HEK293 (cell line): ENCODE results near the gene GRN.
A peak's percentile ranks its signal among the peaks of the same experiment; 100 is the strongest.

Experiments used
- CTCF ChIA-PET: fragments of 350-600 bp; formaldehyde crosslinking; extraction: SDS; loops from one replicate; lab custom pipeline; 2021; ENCODE audit warnings: antibody characterized with exemption; lab: Yijun Ruan, JAX
- POLR2A ChIA-PET: fragments of 300-600 bp; formaldehyde crosslinking; extraction: SDS; loops from one replicate; lab custom pipeline; 2020; ENCODE audit warnings: antibody characterized with exemption, inconsistent platforms; lab: Yijun Ruan, JAX
- H3K27ac ChIP-seq: fragments of 200-500 bp; sonication (Bioruptor generic); 2 replicates; pipeline ENCODE4 v1.5.1; 2014; ENCODE audit warnings: low read depth, low read length, control low read depth, inconsistent platforms; ENCODE audit errors: extremely low read depth
- H3K36me3 ChIP-seq, 2 experiments: fragments of 200-500 bp in 1 of 2; sonication (Bioruptor generic) in 1 of 2; 1 replicate in 1 of 2; 2 replicates in 1 of 2; pipeline ENCODE4 v1.5.1; 2014 to 2017; ENCODE audit warnings: inconsistent platforms in 2 of 2, low read length in 2 of 2; ENCODE audit not compliant: control insufficient read depth in 2 of 2, insufficient read depth in 1 of 2
- H3K4me1 ChIP-seq: fragments of 200-500 bp; sonication (Bioruptor generic); 2 replicates; pipeline ENCODE4 v1.5.1; 2014; ENCODE audit warnings: mild to moderate bottlenecking, low read length, inconsistent platforms; ENCODE audit not compliant: control insufficient read depth, insufficient read depth
- H3K4me3 ChIP-seq: 2 replicates; pipeline ENCODE4 v1.5.1; 2011; ENCODE audit warnings: low read depth, mild to moderate bottlenecking, control low read depth, low read length, moderate library complexity
- H3K9me3 ChIP-seq: fragments of 200-500 bp; sonication (Bioruptor generic); 2 replicates; pipeline ENCODE4 v1.5.1; 2014; ENCODE audit warnings: low read depth, low read length, inconsistent platforms; ENCODE audit not compliant: control insufficient read depth, insufficient read depth
- GLIS2 ChIP-seq: fragments of 450-650 bp; formaldehyde crosslinking; IDR thresholded peaks from 2 replicates; pipeline ENCODE4 v1.5.1; 2016; ENCODE audit warnings: missing biosample characterization, missing genetic modification characterization
- INSM2 ChIP-seq: fragments of 450-650 bp; formaldehyde crosslinking; IDR thresholded peaks from 2 replicates; pipeline ENCODE4 v1.5.1; 2016; ENCODE audit warnings: missing biosample characterization, missing genetic modification characterization
- MZF1 ChIP-seq: fragments of 450-650 bp; formaldehyde crosslinking; IDR thresholded peaks from 2 replicates; pipeline ENCODE4 v1.5.1; 2017; ENCODE audit warnings: missing biosample characterization, missing genetic modification characterization, borderline replicate concordance
- SCRT1 ChIP-seq: fragments of 450-650 bp; formaldehyde crosslinking; IDR thresholded peaks from 2 replicates; pipeline ENCODE4 v1.5.1; 2016; ENCODE audit warnings: missing biosample characterization, missing genetic modification characterization, borderline replicate concordance
- SETDB1 ChIP-seq: IDR thresholded peaks from one replicate; pipeline ENCODE4 v1.6.1; 2017; ENCODE audit warnings: mild to moderate bottlenecking, low read length, moderate library complexity, mixed read lengths; ENCODE audit not compliant: insufficient read length
- ZFP41 ChIP-seq: fragments of 450-650 bp; formaldehyde crosslinking; IDR thresholded peaks from 2 replicates; pipeline ENCODE4 v1.5.1; 2016; ENCODE audit warnings: missing biosample characterization, missing genetic modification characterization, borderline replicate concordance
- ZIC2 ChIP-seq: fragments of 450-650 bp; formaldehyde crosslinking; IDR thresholded peaks from 2 replicates; pipeline ENCODE4 v1.5.1; 2016; ENCODE audit warnings: missing biosample characterization, missing genetic modification characterization
- ZNF121 ChIP-seq: fragments of 450-650 bp; formaldehyde crosslinking; IDR thresholded peaks from 2 replicates; pipeline ENCODE4 v1.5.1; 2016; ENCODE audit warnings: missing biosample characterization, missing genetic modification characterization
- ZNF140 ChIP-seq: fragments of 450-650 bp; formaldehyde crosslinking; IDR thresholded peaks from 2 replicates; pipeline ENCODE4 v1.5.1; 2016; ENCODE audit warnings: missing biosample characterization, missing genetic modification characterization
- ZNF221 ChIP-seq: fragments of 450-650 bp; formaldehyde crosslinking; IDR thresholded peaks from 2 replicates; pipeline ENCODE4 v1.5.1; 2017; ENCODE audit warnings: missing biosample characterization, missing genetic modification characterization, borderline replicate concordance
- ZNF302 ChIP-seq: fragments of 450-650 bp; formaldehyde crosslinking; IDR thresholded peaks from 2 replicates; pipeline ENCODE4 v1.5.1; 2016; ENCODE audit warnings: missing biosample characterization, missing genetic modification characterization, low read depth
- ZNF350 ChIP-seq: fragments of 450-650 bp; formaldehyde crosslinking; IDR thresholded peaks from 2 replicates; pipeline ENCODE4 v1.5.0; 2017; ENCODE audit warnings: missing biosample characterization, mild to moderate bottlenecking, missing genetic modification characterization
- ZNF37A ChIP-seq: fragments of 450-650 bp; IDR thresholded peaks from 2 replicates; pipeline ENCODE4 v1.5.1; 2018; ENCODE audit warnings: missing biosample characterization, missing genetic modification characterization
- ZNF391 ChIP-seq: fragments of 450-650 bp; formaldehyde crosslinking; IDR thresholded peaks from 2 replicates; pipeline ENCODE4 v1.5.1; 2016; ENCODE audit warnings: low read depth, missing biosample characterization, missing genetic modification characterization, borderline replicate concordance
- ZNF48 ChIP-seq: fragments of 450-650 bp; formaldehyde crosslinking; IDR thresholded peaks from 2 replicates; pipeline ENCODE4 v1.5.1; 2016; ENCODE audit warnings: missing biosample characterization, missing genetic modification characterization
- TF ChIP-seq, protein P1 (sequence below): fragments of 450-650 bp; formaldehyde crosslinking; IDR thresholded peaks from 2 replicates; pipeline ENCODE4 v1.5.1; 2016; ENCODE audit warnings: missing biosample characterization, missing genetic modification characterization

The GRN gene

GRCh38 chr17:44318077-44318892, 26.8 kb upstream of the GRN start:
- no peak overlapping the region for H3K4me3 ChIP-seq
- CTCF ChIA-PET: interaction anchor here (1.0 to 2.1 kb wide), 3 partner anchors 13 to 215 kb away, joined by 4 to 5 read pairs (median 5); no protein-coding TSS in a partner anchor
- H3K27ac ChIP-seq: no peak overlapping the region
- peaks cover 3 to 42% of the 10 kb centered on the region in 2 experiments; a peak in 2 of 3 replicates for H3K36me3 ChIP-seq
- TF ChIP-seq SCRT1 (tag by site-specific recombination) (no peak), ZFP41 (tag by site-specific recombination) (no peak), ZNF37A (tag by site-specific recombination) (no peak), ZNF350 (tag by site-specific recombination) (no peak), ZNF221 (tag by site-specific recombination) (no peak), ZNF140 (tag by site-specific recombination) (no peak), ZNF121 (tag by site-specific recombination) (no peak), SETDB1 (no peak), ZNF391 (tag by site-specific recombination) (no peak), ZNF302 (tag by site-specific recombination) (no peak), ZIC2 (peak; percentile 34), INSM2 (no peak), ZNF48 (tag by site-specific recombination) (no peak), MZF1 (tag by site-specific recombination) (no peak)
- TF ChIP-seq, protein P1, sequence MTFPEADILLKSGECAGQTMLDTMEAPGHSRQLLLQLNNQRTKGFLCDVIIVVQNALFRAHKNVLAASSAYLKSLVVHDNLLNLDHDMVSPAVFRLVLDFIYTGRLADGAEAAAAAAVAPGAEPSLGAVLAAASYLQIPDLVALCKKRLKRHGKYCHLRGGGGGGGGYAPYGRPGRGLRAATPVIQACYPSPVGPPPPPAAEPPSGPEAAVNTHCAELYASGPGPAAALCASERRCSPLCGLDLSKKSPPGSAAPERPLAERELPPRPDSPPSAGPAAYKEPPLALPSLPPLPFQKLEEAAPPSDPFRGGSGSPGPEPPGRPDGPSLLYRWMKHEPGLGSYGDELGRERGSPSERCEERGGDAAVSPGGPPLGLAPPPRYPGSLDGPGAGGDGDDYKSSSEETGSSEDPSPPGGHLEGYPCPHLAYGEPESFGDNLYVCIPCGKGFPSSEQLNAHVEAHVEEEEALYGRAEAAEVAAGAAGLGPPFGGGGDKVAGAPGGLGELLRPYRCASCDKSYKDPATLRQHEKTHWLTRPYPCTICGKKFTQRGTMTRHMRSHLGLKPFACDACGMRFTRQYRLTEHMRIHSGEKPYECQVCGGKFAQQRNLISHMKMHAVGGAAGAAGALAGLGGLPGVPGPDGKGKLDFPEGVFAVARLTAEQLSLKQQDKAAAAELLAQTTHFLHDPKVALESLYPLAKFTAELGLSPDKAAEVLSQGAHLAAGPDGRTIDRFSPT (tag by site-specific recombination): peak; percentile 32; the same call in 1 of the 2 replicates
- POLR2A ChIA-PET: interaction anchor here (0.6 to 6.5 kb wide), 6 partner anchors 9 to 127 kb away, joined by 4 to 38 read pairs (median 7); partner anchors contain the start of genes RUNDC3A and UBTF
- peaks cover 4% of the 10 kb centered on the region; the same call in 1 of the 2 replicates for H3K4me1 ChIP-seq
- no peaks in the 10 kb centered on the region for H3K9me3 ChIP-seq

DNA sequence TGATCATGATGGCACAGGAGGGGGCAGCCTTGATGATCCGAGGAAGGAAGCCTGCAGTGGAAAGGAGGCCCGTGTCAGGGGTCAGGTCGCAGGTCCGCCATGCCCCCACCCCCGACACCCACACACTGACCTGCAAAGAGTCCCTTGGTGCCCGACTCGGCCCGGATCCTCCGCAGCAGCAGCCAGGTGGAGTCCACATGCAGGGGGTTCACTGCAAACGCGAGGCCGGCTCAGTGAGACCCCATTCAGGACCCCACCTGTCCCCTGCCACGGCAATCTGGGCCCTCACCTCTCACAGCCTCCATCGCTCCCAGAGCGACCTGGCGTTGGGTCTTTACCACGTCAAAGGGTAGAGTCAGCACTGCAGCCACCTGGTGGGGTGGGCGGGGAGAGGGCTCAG, 25.0 kb upstream of the GRN start:
- no peaks in the 10 kb centered on the region for H3K9me3 ChIP-seq
- POLR2A ChIA-PET: interaction anchor here (0.6 to 1.6 kb wide), 3 partner anchors 12 to 99 kb away, joined by 3 to 10 read pairs (median 3); partner anchors contain the start of gene RUNDC3A
- H3K4me1 ChIP-seq: no peaks in the 10 kb centered on the region

More for the DNA sequence above, 25.0 kb upstream of the GRN start:
- H3K36me3 ChIP-seq: peaks cover 3 to 42% of the 10 kb centered on the region in 2 experiments; a peak in 2 of 3 replicates
- CTCF ChIA-PET: interaction anchor here (0.6 to 1.8 kb wide), 3 partner anchors 11 to 99 kb away, joined by 3 to 8 read pairs (median 4); no protein-coding TSS in a partner anchor
- TF ChIP-seq GLIS2 (tag by site-specific recombination) (0 out of 2 replicates have a peak, but pooled peaks have one; percentile 31), ZNF221 (tag by site-specific recombination) (no peak)
- H3K4me3 ChIP-seq: no peak overlapping the region
- no peak overlapping the region for H3K27ac ChIP-seq
